HPDE6-E6E7 (cell line): Measurements from ENCODE around the gene DDX39B.
A peak's percentile ranks its signal among the peaks of the same experiment; 100 is the strongest.

Experiments
- DNase-seq: peaks from one replicate; pipeline ENCODE4 v3.0.0; 2011; ENCODE audit warnings: missing footprints; ENCODE audit errors: extremely low spot score

Gene DDX39B

GRCh38 chr6:31547727-31548543 lies 6.1 kb upstream of the DDX39B start:
- no peak for DNase-seq

- peak; percentile 90 for DNase-seq
These were observed 5.3 kb upstream of the DDX39B start, which contains the start of gene NFKBIL1 for GRCh38 chr6:31546958-31547726. TSS of gene NFKBIL1 (plus strand) at chr6:31547608. CDS start at chr6:31547695, 87 bp downstream.

GRCh38 chr6:31546339-31546957 lies 4.6 kb upstream of the DDX39B start, which contains the start of gene ATP6V1G2:
TSS of gene ATP6V1G2 (minus strand) at chr6:31546608. CDS start at chr6:31546559, 49 bp downstream.
- DNase-seq = peak; percentile 84

- DNase-seq = no peak
These were observed 3.5 kb upstream of the DDX39B start for GRCh38 chr6:31545291-31545690.

GRCh38 chr6:31544676-31545075 lies 2.9 kb upstream of the DDX39B start:
- no peak for DNase-seq

GRCh38 chr6:31543639-31544038 lies 1.8 kb upstream of the DDX39B start:
- no peak for DNase-seq

- no peak for DNase-seq
These were observed 645 bp downstream of the DDX39B start for GRCh38 chr6:31541059-31541657.

DNA sequence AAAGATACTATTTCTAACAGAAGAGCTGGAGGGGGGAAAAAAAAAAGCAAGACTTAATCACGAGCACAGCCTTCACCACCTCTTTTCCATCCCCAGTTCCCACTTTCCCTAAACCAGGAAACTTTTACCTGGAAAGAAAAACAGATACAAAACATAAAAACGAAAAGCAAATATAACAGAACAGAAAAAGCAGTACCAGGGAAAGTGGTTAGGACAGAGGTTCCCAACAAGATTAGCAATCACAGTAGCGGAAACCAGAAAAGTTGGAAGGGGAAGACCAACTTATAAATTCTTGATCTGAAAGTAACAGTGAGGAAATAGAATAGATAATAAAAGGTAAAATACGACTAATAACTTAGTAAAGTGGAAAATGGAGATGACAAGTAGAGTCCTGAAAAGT lies 1.2 kb downstream of the DDX39B start:
- DNase-seq = no peak

- DNase-seq = no peak
These were observed 2.9 kb downstream of the DDX39B start for GRCh38 chr6:31538805-31539400.

- DNase-seq = no peak
These were observed 6.1 kb downstream of the DDX39B start for GRCh38 chr6:31535538-31536324.

DNA sequence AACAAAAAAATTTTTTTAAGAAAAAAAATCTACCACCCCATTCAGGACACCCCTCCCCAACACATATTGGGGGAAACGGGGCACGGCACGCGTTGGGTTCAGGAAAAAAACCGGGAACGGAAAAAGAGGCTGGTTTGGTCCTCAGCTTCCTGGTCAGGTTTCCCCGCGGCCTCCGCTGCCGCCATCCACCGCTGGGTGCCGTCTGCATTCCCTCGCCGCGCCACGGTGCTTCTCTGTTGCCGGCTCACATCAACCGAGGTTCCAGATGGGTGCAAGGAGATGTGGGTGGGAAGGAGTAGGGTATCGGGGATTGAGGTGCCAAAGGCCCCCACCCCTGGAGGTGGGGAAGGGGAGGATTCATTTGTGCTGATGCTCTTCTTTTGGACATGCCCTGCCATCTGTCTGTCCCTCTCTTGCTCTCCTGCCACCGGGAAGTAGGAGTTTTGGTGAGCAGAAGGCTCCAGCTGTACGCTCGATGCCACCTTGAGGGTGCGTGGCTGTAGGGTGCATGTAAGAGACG lies 7.2 kb downstream of the DDX39B start:
- DNase-seq = no peak

- DNase-seq = no peak
These were observed 7.8 kb downstream of the DDX39B start for GRCh38 chr6:31534011-31534410.

- no peak for DNase-seq
These were observed 8.4 kb downstream of the DDX39B start for GRCh38 chr6:31533455-31533841.

DNA sequence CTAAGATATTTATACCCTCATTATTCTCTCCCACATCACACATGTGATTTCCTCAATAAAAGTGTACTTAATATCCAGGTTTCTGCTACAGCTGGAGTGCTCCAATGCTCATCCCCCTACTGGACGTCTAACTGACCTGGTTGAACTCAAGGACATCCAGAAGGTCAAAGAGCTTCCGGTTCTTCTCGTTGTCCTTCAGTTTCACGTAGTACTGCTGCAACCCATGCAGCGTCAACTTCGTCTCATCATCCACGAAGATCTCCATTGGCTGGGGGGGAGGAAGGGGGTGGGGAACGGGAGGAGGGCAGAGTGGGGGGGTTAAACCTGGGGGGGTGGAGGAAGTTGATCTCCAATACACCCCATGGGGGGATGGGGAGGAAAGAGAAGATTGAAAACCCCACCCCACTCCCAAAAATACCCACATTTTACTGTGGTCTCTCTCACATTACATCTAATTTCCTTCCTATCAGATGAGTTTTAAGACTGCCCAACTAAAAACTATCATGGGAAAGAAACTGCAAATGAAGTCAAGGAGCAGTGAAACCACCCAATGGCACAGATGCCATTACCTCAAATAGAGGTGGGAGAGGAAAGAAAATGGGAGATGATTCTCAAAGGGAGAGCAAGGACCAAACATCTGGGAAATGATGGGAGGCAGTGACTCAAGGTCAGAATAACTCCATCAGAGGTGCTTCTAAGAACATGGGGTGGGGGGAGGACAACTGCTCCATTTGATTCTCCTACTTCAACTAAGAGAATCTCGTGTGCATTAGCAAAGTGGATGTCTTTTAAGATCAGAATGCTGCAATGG lies 9.0 kb downstream of the DDX39B start:
- DNase-seq = no peak

- DNase-seq = no peak
These were observed 9.8 kb downstream of the DDX39B start for GRCh38 chr6:31531771-31532643.

GRCh38 chr6:31531162-31531561 lies 10.6 kb downstream of the DDX39B start:
- DNase-seq = no peak

- no peak for DNase-seq
These were observed 11.1 kb downstream of the DDX39B start for GRCh38 chr6:31530659-31531058.

DNA sequence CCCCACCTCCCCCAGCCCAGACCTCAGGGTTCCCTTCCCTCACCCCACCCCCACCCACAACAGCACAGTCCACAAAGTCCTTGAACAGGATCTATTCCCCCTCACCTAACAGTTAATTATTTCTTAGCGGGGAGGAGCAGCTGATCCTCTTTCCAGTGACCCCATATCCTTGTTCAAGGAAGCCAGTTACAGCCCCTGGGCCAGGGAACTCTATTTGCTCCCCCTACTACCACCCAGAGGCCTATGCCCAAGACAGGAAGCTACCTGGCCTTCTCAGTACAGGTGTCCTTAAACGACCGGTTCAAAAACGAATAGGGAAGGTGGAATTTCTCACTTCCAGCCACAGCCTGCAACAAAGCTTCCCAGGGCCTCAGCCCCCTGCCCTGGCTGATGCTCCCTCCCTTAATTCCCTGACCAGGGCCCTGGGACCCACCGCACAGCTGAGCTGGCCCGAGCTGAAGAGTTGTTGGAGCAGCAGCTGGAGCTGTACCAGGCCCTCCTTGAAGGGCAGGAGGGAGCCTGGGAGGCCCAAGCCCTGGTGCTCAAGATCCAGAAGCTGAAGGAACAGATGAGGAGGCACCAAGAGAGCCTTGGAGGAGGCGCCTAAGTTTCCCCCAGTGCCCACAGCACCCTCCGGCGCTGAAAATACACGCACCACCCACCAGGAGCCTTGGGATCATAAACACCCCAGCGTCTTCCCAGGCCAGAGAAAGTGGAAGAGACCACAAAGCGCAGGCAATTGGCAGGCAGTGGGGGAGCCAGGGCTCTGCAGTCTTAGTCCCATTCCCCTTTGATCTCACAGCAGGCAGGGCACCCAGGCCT lies 12.3 kb downstream of the DDX39B start:
- DNase-seq = no peak
